Prostate gland (tissue), 2 donors: ENCODE measurements around the gene NOS1AP. TPM values are rescaled to one million over a fixed set of nuclear protein-coding genes. Genes with fewer than 3 reads are reported as not detected.

Experiments used
- DNase-seq: peaks from one replicate; pipeline ENCODE4 v3.0.0-alpha.2; 2019; ENCODE audit warnings: low spot score
- H3K27ac ChIP-seq, 2 donors: fragments of 200-600 bp; sonication (generic); 2 replicates each; pipeline ENCODE4 v1.5.1; 2017 to 2019
- H3K27me3 ChIP-seq: fragments of 200-600 bp; sonication (generic); replicated peaks from 2 replicates; pipeline ENCODE4 v1.5.1; 2019; ENCODE audit not compliant: insufficient read depth
- H3K36me3 ChIP-seq, 2 donors: fragments of 200-600 bp; sonication (generic); 1 replicate in 1 of 2; 2 replicates in 1 of 2; pipeline versions ENCODE4 v1.5.1 to v1.8.1; 2017 to 2019
- H3K4me1 ChIP-seq: fragments of 200-600 bp; sonication (generic); replicated peaks from 2 replicates; pipeline ENCODE4 v1.5.1; 2019
- H3K4me3 ChIP-seq, 2 donors: fragments of 200-600 bp; sonication (generic); 2 replicates each; pipeline ENCODE4 v1.5.1; 2017 to 2019
- H3K9me3 ChIP-seq: fragments of 200-600 bp; sonication (generic); 2 replicates; pipeline ENCODE4 v1.5.1; 2017
- POLR2A ChIP-seq: fragments of 450-650 bp; IDR thresholded peaks from one replicate; pipeline ENCODE4 v1.6.1; 2016; ENCODE audit warnings: antibody characterized with exemption, mild to moderate bottlenecking
- POLR2AphosphoS5 ChIP-seq: sonication (generic); formaldehyde crosslinking; IDR thresholded peaks from one replicate; pipeline ENCODE4 v1.6.1; 2017; ENCODE audit warnings: antibody characterized with exemption
- WGBS: methylation state at CpG from one replicate; pipeline ENCODE4 v1.1.5; 2018; 5-methylcytosine and 5-hydroxymethylcytosine counted together
- intact Hi-C: fragments of 100-400 bp; cut with DNase I; formaldehyde crosslinking; loops from one replicate; pipeline ENCODE4 v1.14.2; 2022
- total RNA-seq, 2 donors: library from RNA; depleted of rRNA; stranded (reverse); fragments of >200 nt; gene quantifications; one replicate each; pipeline ENCODE4 v1.1.0, GENCODE V29; 2016
- TF ChIP-seq, protein P1 (sequence below), 4 experiments: fragments of 200-600 bp in 2 of 4; fragments of 450-650 bp in 2 of 4; sonication (generic) in 2 of 4; IDR thresholded peaks; 1 replicate in 3 of 4; 2 replicates in 1 of 4; pipeline ENCODE4 v1.5.1; 2016 to 2019; ENCODE audit warnings: antibody characterized with exemption in 4 of 4, mild to moderate bottlenecking in 2 of 4, moderate library complexity in 2 of 4

NOS1AP gene
- total RNA-seq, 2 donors from 2014 or later = 9.9 to 11.0 TPM

DNA sequence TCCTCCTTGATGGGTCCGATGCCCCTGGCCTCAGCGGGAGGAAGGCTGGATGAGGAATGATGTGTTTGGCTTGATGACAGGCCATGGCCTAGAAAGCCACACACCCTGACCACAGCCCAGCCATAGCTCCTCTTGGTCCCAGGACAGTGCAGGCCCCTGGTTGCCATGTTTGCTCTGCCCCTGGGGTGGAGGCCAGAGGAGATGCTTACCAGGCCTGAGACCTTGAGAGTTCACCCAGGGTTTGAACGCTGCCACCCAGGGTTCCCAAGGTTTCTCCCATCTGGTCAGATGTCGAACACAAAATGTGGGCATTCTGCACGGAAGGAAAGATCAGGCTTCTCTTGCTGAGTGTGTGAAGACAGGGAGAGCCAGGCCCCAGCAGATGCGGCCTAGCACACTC is 314.6 kb downstream of the NOS1AP start:
- H3K9me3 ChIP-seq = no peaks in the 10 kb centered on the region
- H3K27me3 ChIP-seq = no peaks in the 10 kb centered on the region
- TF ChIP-seq POLR2A (no peak), POLR2AphosphoS5 (no peak)
- TF ChIP-seq, protein P1, sequence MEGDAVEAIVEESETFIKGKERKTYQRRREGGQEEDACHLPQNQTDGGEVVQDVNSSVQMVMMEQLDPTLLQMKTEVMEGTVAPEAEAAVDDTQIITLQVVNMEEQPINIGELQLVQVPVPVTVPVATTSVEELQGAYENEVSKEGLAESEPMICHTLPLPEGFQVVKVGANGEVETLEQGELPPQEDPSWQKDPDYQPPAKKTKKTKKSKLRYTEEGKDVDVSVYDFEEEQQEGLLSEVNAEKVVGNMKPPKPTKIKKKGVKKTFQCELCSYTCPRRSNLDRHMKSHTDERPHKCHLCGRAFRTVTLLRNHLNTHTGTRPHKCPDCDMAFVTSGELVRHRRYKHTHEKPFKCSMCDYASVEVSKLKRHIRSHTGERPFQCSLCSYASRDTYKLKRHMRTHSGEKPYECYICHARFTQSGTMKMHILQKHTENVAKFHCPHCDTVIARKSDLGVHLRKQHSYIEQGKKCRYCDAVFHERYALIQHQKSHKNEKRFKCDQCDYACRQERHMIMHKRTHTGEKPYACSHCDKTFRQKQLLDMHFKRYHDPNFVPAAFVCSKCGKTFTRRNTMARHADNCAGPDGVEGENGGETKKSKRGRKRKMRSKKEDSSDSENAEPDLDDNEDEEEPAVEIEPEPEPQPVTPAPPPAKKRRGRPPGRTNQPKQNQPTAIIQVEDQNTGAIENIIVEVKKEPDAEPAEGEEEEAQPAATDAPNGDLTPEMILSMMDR (IDR thresholded peaks at IDR 0.05) = no peak
- no peaks in the 10 kb centered on the region for H3K4me1 ChIP-seq
- WGBS = 96% methylated on average over 6 of the region's 6 CpGs
- H3K36me3 ChIP-seq = no peaks in the 10 kb centered on the region
- H3K4me3 ChIP-seq = no peak overlapping the region
- DNase-seq = no peak
- intact Hi-C loops = no loop called here
- H3K27ac ChIP-seq = no peak overlapping the region

DNA sequence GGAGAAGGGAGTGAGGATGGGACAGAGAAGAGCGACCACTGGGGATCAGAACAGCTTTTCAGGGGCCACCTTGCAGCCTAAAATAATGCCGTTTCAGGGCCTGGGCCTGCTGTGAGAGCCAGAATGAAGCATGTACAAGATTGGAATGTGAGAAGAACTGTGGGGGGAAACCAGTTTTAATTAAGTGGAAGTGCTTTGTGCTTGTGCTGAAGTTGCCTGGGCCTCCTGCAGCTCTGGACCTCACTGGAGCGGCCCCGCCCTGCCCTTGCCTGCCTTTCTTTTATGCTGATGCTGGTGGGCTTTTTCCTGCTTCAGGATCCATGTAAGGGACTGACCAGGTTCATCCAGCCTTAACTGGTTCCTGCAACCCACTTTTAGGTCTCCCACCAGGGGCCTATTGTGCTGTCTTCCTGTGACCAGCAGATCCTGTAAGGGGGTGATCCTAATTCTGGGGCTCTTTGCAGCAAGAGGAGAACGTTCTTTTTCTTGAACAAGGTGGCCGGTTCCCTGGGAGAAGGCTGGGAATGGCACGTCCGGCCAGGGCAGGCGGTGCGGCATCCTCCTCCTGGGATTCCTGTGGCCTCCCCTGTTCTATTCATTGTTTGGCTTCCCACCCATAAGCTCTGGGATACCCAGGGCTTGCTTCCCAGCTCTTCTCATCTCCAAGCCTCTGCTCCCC is 315.2 kb downstream of the NOS1AP start:
- WGBS = 90% methylated on average over 6 of the region's 10 CpGs
- Histone ChIP-seq H3K4me3 (no peak overlapping the region), H3K27ac (no peak overlapping the region), H3K4me1 (no peaks in the 10 kb centered on the region), H3K27me3 (no peaks in the 10 kb centered on the region), H3K36me3 (no peaks in the 10 kb centered on the region), H3K9me3 (no peaks in the 10 kb centered on the region)
- DNase-seq = no peak
- TF ChIP-seq, protein P1 (IDR thresholded peaks at IDR 0.05) = no peak
- TF ChIP-seq POLR2A = no peak
- TF ChIP-seq POLR2AphosphoS5 = no peak
- intact Hi-C loops = no loop called here

DNA sequence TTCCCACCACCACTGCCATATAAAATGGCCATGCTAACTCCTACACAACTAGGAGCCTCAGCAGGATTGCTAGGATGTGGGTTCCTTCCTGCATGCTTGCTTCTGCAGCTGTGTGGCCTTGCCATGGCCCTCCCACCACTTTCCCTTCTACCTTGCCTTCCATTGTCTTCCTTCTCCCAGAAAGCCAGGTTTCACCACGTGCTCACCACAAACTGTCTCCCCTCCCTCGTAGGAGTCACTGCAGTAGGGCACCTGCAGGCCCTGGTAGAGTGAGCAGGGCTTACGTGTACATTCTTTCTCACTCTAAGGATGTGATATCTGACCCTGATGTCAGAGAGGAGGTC is 315.8 kb downstream of the NOS1AP start:
- Histone ChIP-seq H3K9me3 (no peaks in the 10 kb centered on the region), H3K36me3 (no peaks in the 10 kb centered on the region), H3K4me1 (no peaks in the 10 kb centered on the region), H3K4me3 (no peak overlapping the region), H3K27me3 (no peaks in the 10 kb centered on the region), H3K27ac (no peak overlapping the region)
- DNase-seq = no peak
- WGBS = 83% methylated on average over 3 of the region's 3 CpGs
- intact Hi-C loops = no loop called here
- TF ChIP-seq POLR2A (no peak), POLR2AphosphoS5 (no peak)
- TF ChIP-seq, protein P1 (IDR thresholded peaks at IDR 0.05) = no peak

DNA sequence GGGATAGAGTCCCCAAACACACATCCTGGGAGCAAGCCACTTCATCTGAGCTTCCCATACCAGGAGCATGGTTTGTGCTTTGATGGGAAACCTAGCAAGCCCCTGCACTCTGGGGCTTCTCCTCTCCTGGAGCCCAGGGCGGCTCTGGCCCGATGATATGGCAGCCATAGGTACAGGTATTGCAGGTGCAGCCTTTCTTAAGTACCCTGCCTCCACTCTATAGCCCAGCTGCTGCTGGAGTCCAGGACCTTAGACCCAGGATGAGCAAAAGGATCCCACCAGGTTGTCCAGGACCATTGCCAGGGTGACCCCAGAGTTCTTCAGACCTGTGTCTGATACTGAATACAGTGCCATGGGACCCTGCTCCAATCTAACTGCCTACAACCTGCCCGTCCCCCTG is 316.2 kb downstream of the NOS1AP start:
- H3K27ac ChIP-seq = no peak overlapping the region
- H3K4me3 ChIP-seq = no peak overlapping the region
- TF ChIP-seq, protein P1 (IDR thresholded peaks at IDR 0.05) = no peak
- TF ChIP-seq POLR2AphosphoS5 (no peak), POLR2A (no peak)
- no peaks in the 10 kb centered on the region for H3K4me1 ChIP-seq
- no peaks in the 10 kb centered on the region for H3K27me3 ChIP-seq
- no peak for DNase-seq
- H3K9me3 ChIP-seq = no peaks in the 10 kb centered on the region
- no peaks in the 10 kb centered on the region for H3K36me3 ChIP-seq
- WGBS = 81% methylated on average over 3 of the region's 3 CpGs
- intact Hi-C loops = no loop called here
